ENCODE results near the gene FASLG.

FASLG gene

GRCh38 chr1:172641492-172641891 lies 17.4 kb upstream of the FASLG start:
- TF ChIP-seq, protein P1, sequence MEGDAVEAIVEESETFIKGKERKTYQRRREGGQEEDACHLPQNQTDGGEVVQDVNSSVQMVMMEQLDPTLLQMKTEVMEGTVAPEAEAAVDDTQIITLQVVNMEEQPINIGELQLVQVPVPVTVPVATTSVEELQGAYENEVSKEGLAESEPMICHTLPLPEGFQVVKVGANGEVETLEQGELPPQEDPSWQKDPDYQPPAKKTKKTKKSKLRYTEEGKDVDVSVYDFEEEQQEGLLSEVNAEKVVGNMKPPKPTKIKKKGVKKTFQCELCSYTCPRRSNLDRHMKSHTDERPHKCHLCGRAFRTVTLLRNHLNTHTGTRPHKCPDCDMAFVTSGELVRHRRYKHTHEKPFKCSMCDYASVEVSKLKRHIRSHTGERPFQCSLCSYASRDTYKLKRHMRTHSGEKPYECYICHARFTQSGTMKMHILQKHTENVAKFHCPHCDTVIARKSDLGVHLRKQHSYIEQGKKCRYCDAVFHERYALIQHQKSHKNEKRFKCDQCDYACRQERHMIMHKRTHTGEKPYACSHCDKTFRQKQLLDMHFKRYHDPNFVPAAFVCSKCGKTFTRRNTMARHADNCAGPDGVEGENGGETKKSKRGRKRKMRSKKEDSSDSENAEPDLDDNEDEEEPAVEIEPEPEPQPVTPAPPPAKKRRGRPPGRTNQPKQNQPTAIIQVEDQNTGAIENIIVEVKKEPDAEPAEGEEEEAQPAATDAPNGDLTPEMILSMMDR (IDR thresholded peaks at IDR 0.05; ENCODE audit: low read depth, low read length, missing control alignments), result no peak
- no peak for DNase-seq (ENCODE audit: extremely low read depth, low read depth)
- no peak overlapping the region for H3K4me3 ChIP-seq (replicated peaks; ENCODE audit: low read depth, low read length)

DNA sequence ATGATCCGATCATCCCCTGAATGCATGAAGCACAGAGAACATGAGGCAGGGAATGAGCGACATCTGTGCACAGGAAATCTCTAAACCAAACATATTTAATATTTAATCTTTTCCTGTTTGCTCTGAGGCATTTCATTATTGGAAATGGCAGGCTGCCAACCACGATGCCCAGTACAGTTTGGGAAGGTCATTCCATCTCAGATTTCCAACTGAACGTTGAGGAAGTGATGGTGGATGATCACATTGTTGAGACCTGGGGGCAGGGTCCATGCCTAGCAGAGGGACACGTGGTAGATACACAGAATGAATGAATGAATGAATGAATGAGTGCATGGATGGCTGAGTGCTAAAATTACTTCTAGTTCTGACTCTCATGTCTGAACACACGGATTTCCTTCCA lies 15.9 kb upstream of the FASLG start:
- DNase-seq (ENCODE audit: extremely low read depth, low read depth), result no peak
- no peak overlapping the region for H3K4me3 ChIP-seq (replicated peaks; ENCODE audit: low read depth, low read length)
- TF ChIP-seq, protein P1 (IDR thresholded peaks at IDR 0.05; ENCODE audit: low read depth, low read length, missing control alignments), result no peak

DNA sequence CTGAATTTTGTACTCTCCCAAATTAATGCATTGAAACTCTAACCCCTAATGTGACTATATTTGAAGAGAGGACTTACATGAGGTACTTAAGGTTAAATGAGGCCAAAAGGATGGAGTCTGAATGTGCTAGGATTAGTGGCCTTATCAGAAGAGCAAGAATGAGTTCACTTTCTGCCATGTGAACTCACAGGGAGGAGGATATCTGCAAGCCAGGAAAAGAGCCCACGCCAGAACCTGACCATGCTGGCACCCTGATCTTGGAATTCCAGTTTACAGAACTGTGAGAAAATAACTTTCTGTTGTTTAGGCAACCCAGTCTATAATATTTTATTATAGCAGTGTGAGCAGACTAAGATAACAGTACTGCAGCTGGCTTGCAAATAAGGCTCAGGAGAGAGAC lies 12.2 kb upstream of the FASLG start:
- no peak overlapping the region for H3K4me3 ChIP-seq (replicated peaks; ENCODE audit: low read depth, low read length)
- TF ChIP-seq, protein P1 (IDR thresholded peaks at IDR 0.05; ENCODE audit: low read depth, low read length, missing control alignments), result no peak
- DNase-seq (ENCODE audit: extremely low read depth, low read depth), result no peak

GRCh38 chr1:172647110-172647564 lies 11.8 kb upstream of the FASLG start:
- H3K4me3 ChIP-seq (replicated peaks; ENCODE audit: low read depth, low read length), result no peak overlapping the region
- no peak for DNase-seq (ENCODE audit: extremely low read depth, low read depth)
- TF ChIP-seq, protein P1 (IDR thresholded peaks at IDR 0.05; ENCODE audit: low read depth, low read length, missing control alignments), result no peak

DNA sequence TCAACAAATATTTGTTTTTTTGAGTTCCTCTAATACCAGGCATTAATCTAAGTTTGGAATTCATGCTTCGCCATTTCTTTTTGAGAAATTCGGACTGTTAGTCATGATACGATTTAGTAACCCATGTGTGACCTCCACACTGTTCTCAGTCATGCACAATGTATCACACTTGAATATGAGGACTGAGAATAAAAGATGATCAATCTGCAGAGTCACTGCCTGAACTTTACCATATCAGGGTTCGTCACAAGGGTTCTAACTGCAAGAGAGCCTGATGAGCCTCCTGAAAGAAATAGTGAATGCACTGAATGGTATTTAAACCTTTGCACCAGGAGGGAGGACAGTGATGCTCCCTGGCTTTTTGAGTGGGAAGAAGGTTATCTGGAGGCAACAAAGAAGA lies 10.9 kb upstream of the FASLG start:
- TF ChIP-seq, protein P1 (IDR thresholded peaks at IDR 0.05; ENCODE audit: low read depth, low read length, missing control alignments), result no peak
- DNase-seq (ENCODE audit: extremely low read depth, low read depth), result no peak
- no peak overlapping the region for H3K4me3 ChIP-seq (replicated peaks; ENCODE audit: low read depth, low read length)

GRCh38 chr1:172650474-172651193 lies 8.3 kb upstream of the FASLG start:
- TF ChIP-seq, protein P1 (IDR thresholded peaks at IDR 0.05; ENCODE audit: low read depth, low read length, missing control alignments), result no peak
- no peak overlapping the region for H3K4me3 ChIP-seq (replicated peaks; ENCODE audit: low read depth, low read length)
- DNase-seq (ENCODE audit: extremely low read depth, low read depth), result no peak

Data from HFF-Myc (cell line).